ENCODE data around the gene FGGY.

DNA sequence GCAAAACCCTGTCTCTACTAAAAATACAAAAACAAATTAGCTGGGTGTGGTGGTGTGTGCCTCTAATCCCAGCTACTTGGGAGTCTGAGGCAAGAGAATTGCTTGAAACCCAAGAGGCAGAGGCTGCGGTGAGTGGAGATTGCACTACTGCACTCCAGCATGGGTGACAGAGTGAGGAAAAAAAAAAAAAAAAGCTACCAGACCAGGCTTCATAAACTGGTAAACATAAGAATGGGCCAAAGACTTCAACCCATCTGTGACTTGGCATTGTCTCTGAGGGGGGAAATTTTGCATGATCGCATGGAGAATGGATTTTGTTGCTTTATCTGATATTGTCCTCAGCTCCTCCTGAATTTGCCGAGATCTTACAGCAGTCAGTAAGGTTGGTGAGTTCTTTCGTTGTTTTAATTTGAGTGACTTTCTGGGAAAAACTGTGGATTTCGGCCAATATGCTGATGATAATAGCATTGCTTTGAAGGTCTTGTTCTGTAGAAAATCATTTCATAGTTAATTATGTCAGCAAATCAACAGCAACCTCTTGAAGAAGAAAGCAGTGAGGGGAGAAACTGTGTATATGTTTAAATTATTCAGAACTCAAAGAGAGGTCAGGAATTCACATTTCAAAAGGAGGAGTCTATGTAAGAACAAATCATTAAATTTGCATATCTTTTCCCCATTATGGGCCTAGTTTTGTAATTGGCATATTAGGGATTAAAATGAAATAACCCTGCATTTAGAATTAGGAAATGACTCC lies 13.1 kb downstream of the FGGY start:
- TF ChIP-seq EZH2 (IDR thresholded peaks at IDR 0.05) (no peak), POLR2AphosphoS5 (IDR thresholded peaks at IDR 0.05; ENCODE audit: borderline replicate concordance, low read depth, low read length) (no peak), FOXP2 (optimal IDR thresholded peaks at IDR 0.05; ENCODE audit: control extremely low read depth, extremely low read length, insufficient read depth) (no peak)
